ENCODE measurements around the gene PPP2R5D.
"Not testable (repeated sequence)": the region's sequence is repeated elsewhere in the genome, so short reads cannot be mapped to it uniquely, and the experiment has no call there.

The PPP2R5D gene

GRCh38 chr6:42984001-42984923, at the start of gene PPP2R5D:
Gene PPP2R5D, plus strand, starts transcription at chr6:42984570. Its CDS starts 108 bp downstream, at chr6:42984678.
- peak; percentile 98 for DNase-seq (ENCODE audit: low spot score)

GRCh38 chr6:42935322-42935721, 49.0 kb upstream of the PPP2R5D start:
- no peak for DNase-seq (ENCODE audit: low spot score)

GRCh38 chr6:42936398-42936797, 48.0 kb upstream of the PPP2R5D start:
- DNase-seq (ENCODE audit: low spot score), result no peak

GRCh38 chr6:42937548-42938427, 46.6 kb upstream of the PPP2R5D start:
- DNase-seq (ENCODE audit: low spot score), result no peak

GRCh38 chr6:42938428-42938796, 46.0 kb upstream of the PPP2R5D start:
- DNase-seq (ENCODE audit: low spot score), result no peak

- DNase-seq (ENCODE audit: low spot score), result no peak
Observed at GRCh38 chr6:42938987-42939809, 45.2 kb upstream of the PPP2R5D start.

- no peak for DNase-seq (ENCODE audit: low spot score)
Observed at GRCh38 chr6:42939810-42940167, 44.6 kb upstream of the PPP2R5D start.

- no peak for DNase-seq (ENCODE audit: low spot score)
Observed at GRCh38 chr6:42940493-42941045, 43.8 kb upstream of the PPP2R5D start.

GRCh38 chr6:42941356-42941755, 43.0 kb upstream of the PPP2R5D start:
- not testable (repeated sequence) for DNase-seq (ENCODE audit: low spot score)

GRCh38 chr6:42942444-42942843, 41.9 kb upstream of the PPP2R5D start:
- no peak for DNase-seq (ENCODE audit: low spot score)

- peak; percentile 50 for DNase-seq (ENCODE audit: low spot score)
Observed at GRCh38 chr6:42947950-42948349, 36.4 kb upstream of the PPP2R5D start.

- DNase-seq (ENCODE audit: low spot score), result no peak
Observed at GRCh38 chr6:42952389-42952788, 32.0 kb upstream of the PPP2R5D start.

- not testable (repeated sequence) for DNase-seq (ENCODE audit: low spot score)
Observed at GRCh38 chr6:42954405-42954804, 30.0 kb upstream of the PPP2R5D start.

GRCh38 chr6:42958125-42958524, 26.2 kb upstream of the PPP2R5D start:
- no peak for DNase-seq (ENCODE audit: low spot score)

- DNase-seq (ENCODE audit: low spot score), result no peak
Observed at GRCh38 chr6:42959917-42960242, 24.5 kb upstream of the PPP2R5D start.

- DNase-seq (ENCODE audit: low spot score), result peak; percentile 60
Observed at GRCh38 chr6:42960243-42961019, 23.9 kb upstream of the PPP2R5D start, which contains the start of gene GNMT. Gene GNMT, plus strand, starts transcription at chr6:42960754. Its CDS starts 14 bp downstream, at chr6:42960768.

- no peak for DNase-seq (ENCODE audit: low spot score)
Observed at GRCh38 chr6:42961020-42961470, 23.3 kb upstream of the PPP2R5D start.

- DNase-seq (ENCODE audit: low spot score), result no peak
Observed at GRCh38 chr6:42962096-42962495, 22.3 kb upstream of the PPP2R5D start.

- no peak for DNase-seq (ENCODE audit: low spot score)
Observed at GRCh38 chr6:42962502-42963178, 21.7 kb upstream of the PPP2R5D start.

GRCh38 chr6:42963179-42963854, 21.1 kb upstream of the PPP2R5D start:
- no peak for DNase-seq (ENCODE audit: low spot score)

All from GM03348 (cell line).